Measurements from ENCODE around the gene AOAH.
"Not testable (repeated sequence)": the region's sequence is repeated elsewhere in the genome, so short reads cannot be mapped to it uniquely, and the experiment has no call there.

Gene AOAH

DNA sequence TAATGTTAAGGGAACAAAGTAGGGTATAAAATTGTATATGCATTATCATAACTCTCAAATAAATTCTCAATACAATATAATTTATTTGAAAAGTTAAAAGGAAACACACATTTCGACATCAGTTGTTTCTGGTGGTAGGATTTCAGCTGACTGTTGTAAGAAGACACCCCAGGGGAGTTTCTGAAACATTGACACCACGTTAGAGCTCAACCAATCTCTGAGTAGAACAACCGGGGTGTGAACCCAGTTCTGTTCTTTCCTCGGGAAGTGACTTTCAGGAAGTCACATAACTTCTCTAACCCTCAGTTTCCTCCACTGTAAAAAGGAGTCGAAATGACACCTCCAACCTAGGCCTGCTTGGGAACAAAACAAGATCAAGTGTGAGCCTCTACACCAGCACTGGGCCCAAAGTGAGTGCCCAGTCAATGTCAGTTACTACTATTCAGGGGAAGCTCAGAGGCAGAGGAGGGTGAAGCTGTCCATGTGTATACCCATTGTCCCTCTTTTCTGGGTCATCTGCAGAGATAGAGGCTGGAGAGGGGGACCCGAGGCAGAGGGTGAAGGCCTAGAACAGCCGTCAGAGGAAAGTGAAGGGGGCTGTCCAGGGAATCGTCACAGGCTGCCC is 67.1 kb downstream of the AOAH start:
- DNase-seq (ENCODE audit: low read depth), result no peak

DNA sequence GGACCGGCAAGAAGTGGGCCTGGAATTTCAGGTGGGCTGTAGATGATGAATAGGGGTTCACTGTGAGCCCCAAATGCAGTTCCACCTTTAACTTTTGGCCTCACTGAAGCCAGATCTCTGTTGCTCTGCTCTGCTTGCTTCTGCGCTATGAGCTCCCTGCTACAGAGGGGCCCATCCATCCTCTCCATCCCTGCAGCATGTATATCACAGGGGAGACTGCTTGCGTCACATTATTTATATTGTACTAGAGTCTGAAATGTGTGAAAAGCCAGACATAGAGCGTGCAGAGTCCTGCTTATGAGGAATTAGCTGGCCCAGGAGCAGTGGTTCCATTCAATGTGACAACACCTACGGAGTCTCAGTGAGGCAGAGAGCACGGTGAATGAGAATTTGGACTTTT is 69.9 kb downstream of the AOAH start:
- DNase-seq (ENCODE audit: low read depth), result no peak

DNA sequence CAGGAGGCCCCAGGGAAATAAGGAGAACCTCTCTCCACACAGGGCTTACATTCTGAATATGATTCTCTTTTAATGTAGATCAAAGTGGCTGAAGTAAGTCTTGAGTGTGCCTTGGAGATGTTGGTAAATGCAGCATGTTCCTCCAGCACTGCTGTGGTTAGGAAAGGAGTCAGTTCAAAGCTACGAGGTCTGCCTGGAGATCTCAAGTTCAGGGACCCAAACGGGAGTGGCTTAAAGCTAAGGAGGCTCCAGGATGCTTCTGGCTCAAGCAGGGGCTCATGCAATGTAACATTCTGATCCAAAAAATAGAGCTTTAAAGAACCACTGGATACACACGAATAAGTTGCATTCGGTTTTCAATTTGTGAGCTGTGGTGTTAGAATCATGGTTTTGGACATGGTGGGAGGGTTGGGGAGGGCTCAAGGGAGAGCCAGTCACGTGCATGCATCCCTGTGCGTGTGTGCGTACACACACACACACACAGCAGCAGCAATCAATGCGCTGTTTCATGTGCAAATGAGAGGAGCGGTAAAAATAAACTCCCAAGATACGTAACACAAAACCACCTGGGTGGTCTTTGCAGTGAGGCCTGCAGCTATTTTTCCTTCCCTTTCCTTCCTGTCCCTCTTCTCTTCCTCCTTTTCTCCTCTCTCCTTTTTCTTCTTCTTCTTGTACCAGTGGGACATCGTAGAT is 70.5 kb downstream of the AOAH start:
- DNase-seq (ENCODE audit: low read depth), result no peak

DNA sequence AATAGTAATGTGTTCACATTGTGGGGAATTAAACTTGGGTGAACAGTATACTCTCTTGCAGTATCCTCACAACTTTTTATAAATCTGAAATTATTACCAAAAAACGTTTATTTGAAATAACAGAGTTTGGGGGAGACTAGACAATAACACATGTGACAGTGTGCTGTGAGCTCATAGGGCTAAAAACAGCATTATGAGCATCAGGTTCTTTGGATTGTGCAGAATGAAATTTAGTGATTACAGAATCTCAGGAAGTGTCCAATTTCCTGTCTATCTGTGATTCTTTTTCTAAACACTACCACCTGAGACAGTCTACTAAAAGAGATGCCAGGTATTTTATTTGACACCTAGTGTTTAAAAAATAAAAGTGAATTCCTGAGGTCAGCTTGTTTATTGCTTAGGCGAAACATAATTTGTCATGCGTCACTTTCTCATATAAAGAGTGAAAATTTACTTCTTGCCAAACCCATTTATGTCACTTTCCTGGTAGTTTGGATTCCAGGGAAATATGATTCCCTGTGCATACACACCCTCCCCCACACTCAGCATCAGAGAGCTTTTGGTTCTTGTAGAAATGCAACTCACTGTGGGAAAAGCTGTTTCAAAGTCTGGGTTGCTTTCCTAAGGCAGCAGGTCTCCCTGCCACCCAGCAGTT is 71.2 kb downstream of the AOAH start:
- DNase-seq (ENCODE audit: low read depth), result no peak

DNA sequence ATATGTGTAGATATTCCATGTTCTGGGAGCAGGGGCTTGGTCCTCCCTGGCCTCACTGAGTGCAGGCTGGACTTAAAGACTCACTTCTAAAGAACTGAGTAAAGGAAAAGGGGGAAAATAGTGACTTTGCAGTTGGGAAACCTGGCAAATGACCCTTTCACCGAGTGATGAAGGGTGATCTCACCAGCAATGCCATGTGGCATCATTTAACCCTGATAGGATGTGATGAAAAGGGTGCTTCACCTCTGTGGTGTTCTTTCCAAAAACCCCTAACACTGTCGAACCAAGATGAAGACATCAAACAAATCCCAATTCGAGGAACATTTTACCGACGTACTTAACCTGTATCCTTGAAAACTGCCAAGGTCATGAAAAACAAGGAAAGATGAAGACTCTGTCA is 71.9 kb downstream of the AOAH start:
- no peak for DNase-seq (ENCODE audit: low read depth)

DNA sequence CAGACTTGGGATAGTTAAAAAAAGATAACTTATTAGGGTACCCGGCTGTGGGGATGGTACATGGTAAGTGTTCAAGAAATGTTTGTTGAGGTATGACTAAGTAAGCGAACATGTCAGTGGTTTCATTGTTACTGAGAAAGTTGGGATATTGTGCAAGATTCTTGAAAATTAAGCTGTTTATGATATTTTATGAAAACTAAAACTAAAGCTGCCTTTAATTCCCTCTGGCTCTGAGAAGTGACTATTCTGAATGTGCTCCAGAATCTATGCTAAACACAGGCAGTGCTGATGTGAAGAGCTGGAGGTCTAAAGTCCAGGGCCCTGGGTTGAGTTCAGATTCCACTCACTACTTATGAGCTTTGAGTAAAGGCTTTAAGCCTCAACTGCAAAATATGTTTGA is 72.9 kb downstream of the AOAH start:
- no peak for DNase-seq (ENCODE audit: low read depth)

DNA sequence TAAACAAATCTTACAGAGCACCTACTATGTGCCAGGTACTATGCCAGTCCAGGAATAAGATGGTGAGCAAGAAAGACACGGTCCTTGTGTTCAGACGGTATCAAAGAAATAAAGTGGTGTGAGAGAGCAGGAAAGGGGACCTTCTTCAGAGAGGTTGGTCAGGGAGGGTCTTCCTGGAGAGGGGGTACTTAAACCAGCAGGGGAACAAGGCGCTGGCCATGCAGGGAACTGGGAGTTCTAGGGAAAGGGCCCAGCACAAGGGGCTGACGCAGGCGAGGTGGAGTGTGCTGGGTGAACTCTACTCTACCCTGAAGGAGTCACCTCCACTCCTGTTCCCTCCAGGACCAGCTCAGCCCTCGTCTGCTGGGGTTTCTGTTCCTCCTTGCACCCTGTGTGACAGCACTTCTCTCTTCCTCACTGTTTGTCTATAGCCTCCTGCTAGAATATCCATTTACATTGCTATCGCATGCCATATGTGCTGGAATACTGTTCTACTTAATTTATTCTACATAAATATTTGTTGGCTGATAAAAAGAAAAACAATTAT is 73.5 kb downstream of the AOAH start:
- DNase-seq (ENCODE audit: low read depth), result no peak

DNA sequence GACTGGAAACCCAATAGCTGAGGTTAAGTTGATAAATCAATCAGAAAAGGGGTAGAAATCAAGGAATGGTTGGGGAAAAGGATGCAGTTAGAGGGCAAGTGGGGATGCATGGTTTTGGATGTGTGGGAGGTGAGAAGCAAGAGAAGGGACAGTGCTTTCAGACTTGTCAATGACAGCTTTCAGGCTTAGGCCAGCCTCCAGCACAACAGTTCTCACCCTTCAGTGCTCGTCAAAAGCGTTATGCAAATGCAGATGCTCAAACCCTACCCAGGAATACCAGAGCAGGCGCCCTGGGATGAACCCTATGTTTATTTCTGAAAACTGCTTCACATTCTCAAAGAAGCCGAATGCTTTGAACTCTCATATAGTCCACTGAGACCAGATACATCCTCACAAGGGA is 74.0 kb downstream of the AOAH start:
- no peak for DNase-seq (ENCODE audit: low read depth)

DNA sequence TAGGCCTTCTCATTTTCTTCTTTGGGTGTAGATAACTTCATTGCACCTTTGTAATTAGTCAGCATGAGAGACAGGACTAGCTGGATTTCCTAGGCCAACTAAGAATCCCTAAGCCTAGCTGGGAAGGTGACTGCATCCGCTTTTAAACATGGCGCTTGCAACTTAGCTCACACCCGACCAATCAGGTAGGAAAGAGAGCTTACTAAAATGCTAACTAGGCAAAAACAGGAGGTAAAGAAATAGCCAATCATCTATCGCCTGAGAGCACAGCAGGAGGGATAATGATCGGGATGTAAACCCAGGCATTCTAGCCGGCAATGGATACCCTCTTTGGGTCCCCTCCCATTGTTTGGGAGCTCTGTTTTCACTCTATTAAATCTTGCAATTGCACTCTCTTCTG is 75.0 kb downstream of the AOAH start:
- DNase-seq (ENCODE audit: low read depth), result not testable (repeated sequence)

DNA sequence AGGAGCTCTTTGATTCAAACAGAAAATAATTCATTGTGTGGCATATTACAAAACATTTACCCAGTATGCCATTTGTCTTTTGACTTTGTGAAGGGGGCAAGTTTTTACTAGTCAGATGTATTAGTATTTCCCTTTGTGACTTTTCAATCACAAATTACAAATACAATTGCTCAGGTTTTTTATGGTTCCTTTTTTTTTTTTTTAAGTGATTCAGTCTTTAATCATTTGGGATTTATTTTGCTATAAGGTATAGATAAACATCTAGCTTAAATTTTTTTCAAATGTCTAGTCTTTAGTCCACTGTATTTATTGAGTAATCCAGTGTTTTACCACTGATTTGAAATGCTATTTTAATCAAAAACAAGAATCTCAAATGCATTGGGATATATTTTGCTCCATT is 75.9 kb downstream of the AOAH start:
- DNase-seq (ENCODE audit: low read depth), result no peak

DNA sequence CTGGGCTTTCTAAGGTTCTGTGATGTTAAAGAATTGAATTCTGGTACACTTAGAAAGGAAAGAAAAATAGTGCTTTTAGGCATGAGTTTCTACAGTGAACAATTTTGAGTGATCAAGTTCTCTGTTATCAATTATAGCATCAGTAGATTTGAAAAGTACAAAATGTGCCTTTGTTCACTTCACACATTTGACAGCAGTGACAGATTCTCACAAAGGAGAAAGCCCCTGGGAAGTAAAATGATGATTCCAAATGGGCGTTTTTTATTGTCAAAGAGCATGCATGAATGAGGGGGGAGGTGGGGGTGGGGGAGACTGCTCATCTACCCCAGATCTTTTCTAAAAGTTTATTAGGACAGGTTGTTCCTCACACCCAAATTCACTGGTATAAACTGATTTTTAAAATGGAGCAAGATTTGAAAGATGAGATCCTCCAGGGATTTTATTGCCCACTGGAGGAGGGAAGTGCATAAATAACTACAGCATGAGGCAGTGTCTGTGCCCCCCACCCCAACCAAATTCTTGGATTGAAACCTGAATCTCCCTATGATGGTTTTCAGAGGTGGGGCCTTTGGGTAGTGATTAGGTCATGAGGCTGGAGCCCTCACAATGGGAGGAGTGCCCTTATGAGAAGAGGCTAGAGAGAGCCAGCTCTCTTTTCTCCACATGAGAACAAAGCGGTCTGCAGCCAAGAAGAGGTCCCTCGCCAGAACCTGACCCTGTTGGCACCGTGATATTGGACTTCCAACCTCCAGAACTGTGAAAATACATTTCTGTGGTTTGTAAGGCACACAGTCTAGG is 79.5 kb downstream of the AOAH start:
- DNase-seq (ENCODE audit: low read depth), result no peak

DNA sequence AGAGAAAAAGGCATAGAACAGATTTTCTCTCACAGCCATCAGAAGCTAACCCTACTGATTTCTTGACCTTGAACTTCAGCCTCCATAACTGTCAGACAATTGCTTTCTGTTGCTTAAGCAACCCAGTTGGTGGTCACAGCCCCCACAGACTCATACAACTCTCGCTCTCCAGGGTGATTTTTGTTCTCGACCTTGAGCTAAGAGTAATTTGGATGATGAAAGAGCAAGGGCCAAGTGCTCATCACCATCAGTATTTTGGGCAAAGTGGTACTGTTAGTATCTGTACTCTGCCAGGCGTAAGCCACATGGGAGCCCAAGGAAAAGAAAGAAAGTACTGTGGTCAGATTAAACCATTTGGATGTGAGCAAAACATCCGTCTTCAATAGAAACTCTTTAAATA is 81.9 kb downstream of the AOAH start:
- no peak for DNase-seq (ENCODE audit: low read depth)

DNA sequence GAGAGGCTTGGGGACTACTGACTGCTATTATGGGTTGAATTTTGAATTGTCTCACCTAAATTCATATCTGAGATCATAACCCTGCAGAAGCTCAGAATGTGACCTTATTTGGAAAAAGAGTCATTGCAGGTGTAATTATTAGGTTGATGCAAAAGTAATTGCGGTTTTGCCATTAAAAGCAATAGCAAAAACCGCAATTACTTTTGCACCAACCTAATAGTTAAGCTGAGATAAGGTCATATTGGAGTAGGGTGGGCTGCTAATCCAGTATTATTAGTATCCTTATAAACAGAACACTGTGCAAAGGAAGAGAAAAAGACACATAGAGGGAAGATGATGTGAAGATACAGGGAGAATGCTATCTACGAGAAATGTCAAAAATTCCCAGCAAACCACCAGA is 82.3 kb downstream of the AOAH start:
- no peak for DNase-seq (ENCODE audit: low read depth)

DNA sequence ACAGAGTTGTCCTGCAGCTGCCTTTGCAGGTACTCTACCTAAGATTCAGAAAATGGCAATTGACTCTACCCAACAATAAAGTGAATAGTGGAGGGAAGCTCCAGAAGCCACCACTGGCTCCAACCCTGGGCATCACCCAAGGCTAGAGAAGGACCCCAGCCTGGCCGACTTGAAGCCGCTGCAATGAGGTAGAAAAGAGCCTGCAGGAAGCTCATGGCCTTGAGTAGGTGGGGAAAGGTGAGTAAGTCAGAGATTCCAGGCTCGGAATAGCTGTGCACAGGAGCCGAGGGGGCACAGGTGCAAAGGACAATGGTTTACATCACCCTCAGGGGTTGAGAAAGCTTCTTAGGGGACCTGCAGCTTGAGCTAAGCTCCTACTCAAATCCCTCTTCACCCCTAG is 83.6 kb downstream of the AOAH start:
- DNase-seq (ENCODE audit: low read depth), result no peak

DNA sequence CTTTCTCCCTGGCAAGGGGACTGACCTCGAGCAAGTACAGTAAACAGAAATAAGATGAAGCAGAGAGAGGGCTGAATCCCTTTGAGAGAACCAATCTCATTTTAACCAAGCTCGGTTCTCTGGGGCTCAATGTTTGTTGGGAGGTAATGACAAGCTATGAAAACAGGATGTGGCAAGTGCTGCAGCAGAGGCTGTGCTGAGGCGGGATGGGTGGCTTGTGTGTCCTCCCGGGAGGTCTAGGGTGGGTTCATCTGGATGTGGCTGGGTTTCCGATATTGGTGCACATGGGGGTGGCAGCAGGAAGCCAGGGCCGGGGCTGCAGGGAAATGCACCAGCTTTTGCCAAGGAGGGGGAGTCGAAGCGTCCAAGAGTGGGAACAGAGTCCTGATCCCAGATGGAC is 84.5 kb downstream of the AOAH start:
- DNase-seq (ENCODE audit: low read depth), result no peak

DNA sequence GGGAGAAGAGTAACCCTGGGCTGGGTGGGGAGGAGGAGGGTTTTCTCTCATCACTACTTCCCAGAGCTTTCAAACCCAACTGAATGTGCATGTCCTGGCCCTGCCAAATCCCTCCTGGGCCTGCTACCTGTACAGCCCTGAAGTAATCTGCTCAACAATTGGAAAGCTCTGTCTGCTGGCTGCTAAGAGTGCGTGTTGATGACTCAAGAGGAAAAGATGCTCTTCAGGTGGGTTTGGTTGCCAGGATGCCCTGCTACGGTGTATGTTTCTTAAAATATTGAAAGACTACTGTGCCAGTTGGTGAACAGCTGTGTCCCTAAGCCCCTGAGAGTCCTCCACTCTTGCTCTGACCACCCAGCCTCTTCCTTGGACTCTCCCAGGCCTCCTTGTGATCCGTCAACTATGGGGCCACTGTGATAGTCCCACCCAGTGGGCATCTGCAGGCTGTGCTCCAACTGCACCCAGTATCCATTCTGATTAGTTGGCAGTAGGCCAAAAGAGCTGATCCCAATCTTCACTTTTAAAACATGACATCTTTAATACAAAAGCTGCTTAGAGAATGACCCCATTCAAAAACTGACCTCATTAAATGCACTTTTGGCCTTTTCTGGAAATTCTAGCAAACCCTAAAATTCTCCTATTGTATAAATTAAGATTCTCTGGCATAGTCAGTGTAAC is 85.6 kb downstream of the AOAH start:
- DNase-seq (ENCODE audit: low read depth), result no peak

DNA sequence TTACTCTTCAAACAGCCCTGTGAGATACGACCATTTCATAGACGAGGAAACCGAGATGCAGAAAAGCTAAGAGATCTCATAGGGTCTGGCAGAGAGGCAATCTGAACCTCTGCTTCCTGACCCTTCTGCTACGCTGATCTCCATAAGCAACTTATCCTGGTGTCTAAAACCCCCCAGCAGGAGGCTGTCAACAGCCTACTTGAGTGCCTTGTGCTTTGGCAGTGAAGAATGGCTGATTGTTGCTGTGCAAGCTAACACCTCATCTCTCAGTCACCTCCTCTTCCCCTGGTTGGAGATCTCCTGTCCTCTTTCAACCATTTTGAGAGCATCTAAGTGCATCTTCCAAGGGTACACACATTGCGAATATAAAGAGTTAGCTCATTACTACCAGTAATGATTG is 86.2 kb downstream of the AOAH start:
- no peak for DNase-seq (ENCODE audit: low read depth)

DNA sequence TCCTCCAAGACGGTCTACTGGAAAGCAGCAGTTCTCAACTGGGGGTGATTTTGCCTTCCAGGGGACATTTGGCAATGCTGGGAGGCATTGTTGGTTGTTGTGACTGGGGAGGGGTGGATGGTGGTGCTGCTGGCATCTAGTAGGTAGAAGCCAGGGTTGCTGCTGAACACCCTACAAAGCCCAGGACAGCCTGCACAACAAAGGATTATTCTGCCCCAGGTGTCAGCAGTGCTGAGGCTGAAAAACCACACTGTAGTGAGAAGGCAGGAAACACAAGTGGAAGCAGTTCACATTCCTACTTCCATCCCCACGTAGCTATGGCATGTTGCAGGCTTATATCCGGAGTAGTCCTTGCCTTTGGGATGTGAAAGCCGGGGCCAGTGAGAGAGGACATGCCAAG is 86.9 kb downstream of the AOAH start:
- no peak for DNase-seq (ENCODE audit: low read depth)

DNA sequence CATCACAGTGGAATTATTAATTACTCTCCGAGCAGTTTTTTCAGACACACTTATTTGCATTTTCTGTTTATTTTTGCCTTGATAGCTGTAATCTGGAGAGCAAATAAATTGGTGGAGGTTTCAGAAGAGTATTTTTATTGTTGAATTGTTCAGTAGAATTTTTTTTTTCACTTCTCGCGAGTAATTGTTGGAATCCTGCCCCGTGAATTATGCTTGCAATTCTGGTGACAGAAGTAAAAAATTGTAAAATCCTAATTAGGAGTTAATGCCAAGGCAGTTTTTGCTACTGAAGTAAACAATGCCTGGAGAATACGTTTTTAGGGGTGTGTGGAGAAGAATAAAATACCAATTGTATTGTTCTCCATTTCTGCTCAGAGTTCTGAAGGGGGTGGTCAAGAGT is 88.2 kb downstream of the AOAH start:
- DNase-seq (ENCODE audit: low read depth), result no peak

DNA sequence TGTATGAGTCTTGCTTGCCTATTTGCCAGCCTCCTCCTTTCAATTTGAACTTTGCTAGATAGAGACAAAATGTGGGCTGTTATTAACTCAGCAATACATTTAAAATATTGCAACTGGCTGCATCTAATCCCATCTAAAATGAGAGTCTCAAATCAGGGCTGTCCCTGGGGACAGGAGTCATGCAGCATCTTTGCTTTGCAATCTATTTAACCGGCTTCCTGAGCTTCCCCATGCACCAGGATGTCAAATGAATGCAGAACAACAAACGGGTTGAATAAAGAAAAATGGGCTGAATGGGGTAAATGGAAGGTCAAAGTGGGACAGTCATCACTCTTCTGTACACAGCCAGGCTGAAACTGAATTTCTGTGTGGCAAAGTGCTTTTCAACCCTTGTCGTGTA is 89.2 kb downstream of the AOAH start:
- DNase-seq (ENCODE audit: low read depth), result no peak

DNA sequence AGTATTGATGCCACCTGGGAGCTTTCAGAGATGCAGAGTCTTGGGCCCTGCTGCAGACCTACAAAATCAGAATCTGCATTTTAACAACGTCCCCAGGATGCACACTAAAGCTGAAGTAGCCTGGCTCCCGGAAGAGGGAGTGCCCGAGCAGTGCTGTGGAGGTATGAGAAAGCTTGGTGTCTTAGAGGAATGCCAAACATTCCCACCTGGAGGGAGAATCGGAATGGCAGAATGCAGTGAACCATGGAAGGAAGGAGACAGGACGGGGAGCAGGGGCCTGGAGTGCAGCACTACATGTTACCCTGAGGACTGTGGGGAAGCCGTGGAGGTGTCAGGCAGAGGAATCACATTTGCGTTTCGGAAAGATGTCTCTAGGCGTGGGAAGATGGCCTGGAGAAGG is 90.9 kb downstream of the AOAH start:
- DNase-seq (ENCODE audit: low read depth), result no peak

DNA sequence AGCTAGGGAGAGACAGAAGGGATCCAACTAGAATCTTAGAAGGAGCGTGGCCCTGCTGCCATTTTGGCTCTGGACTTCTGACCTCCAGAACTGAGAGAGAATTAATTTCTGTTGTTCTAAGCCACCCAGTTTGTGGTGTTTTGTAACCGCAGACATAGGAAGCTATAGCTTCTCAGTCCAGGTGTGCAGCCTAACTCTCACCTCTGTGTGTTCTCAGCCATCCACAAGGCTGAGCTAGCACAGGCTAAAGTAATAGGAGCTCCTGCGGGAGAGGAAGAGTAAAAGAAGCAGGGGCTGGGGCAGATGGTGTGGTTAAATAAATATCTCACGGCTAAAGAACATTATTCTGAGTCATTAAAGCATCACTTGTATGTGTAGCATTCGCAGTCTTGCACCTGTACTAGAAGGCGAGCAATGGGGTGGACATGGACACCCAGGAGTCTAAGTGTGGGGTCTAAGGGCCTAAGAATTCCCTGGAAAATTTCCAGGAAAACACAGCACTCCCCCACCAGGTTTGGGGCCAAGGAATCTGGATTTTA is 94.1 kb downstream of the AOAH start:
- no peak for DNase-seq (ENCODE audit: low read depth)
